H1 (cell line): ENCODE measurements around the gene ZBTB20. TPM values are rescaled to one million over a fixed set of nuclear protein-coding genes. Genes with fewer than 3 reads are reported as not detected.

ENCODE experiments used
- CREB1 ChIP-seq: IDR thresholded peaks from 2 replicates; pipeline ENCODE4 v1.6.1; 2012; ENCODE audit warnings: inconsistent platforms
- KDM5A ChIP-seq: fragments of 200-600 bp; IDR thresholded peaks from 2 replicates; pipeline ENCODE4 v1.7.1; 2012; ENCODE audit warnings: mild to moderate bottlenecking, low read length, inconsistent platforms, mixed read lengths
- POLR2A ChIP-seq, 2 experiments: IDR thresholded peaks; 1 replicate in 1 of 2; 2 replicates in 1 of 2; pipeline ENCODE4 v1.6.1; 2011; ENCODE audit warnings: low read depth in 2 of 2, low read length in 2 of 2, mild to moderate bottlenecking in 2 of 2; ENCODE audit errors: control extremely low read depth in 1 of 2
- RXRA ChIP-seq: IDR thresholded peaks from 2 replicates; pipeline ENCODE4 v1.6.1; 2011; ENCODE audit warnings: low read depth, mild to moderate bottlenecking, low read length, moderate library complexity; ENCODE audit not compliant: insufficient read depth
- SUZ12 ChIP-seq: fragments of 200-600 bp; sonication (generic); IDR thresholded peaks from 2 replicates; pipeline ENCODE4 v1.6.1; 2012; ENCODE audit warnings: mild to moderate bottlenecking, inconsistent platforms, low read length, moderate library complexity, mixed read lengths
- TEAD4 ChIP-seq: IDR thresholded peaks from 2 replicates; pipeline ENCODE4 v1.6.1; 2012; ENCODE audit warnings: low read depth, low read length, inconsistent platforms, mixed read lengths
- polyA plus RNA-seq, 7 experiments: library from polyadenylated mRNA; depleted of rRNA in 3 of 7; stranded (reverse) in 5 of 7; unstranded in 2 of 7; fragments of >200 nt in 5 of 7; fragments of 200-250 nt in 2 of 7; gene quantifications; 1 replicate in 5 of 7; 2 replicates in 1 of 7; 4 replicates in 1 of 7; pipeline versions ENCODE4 v1.2.1 to v1.2.3, GENCODE V29; 2011 to 2013; ENCODE audit warnings: missing spikeins in 2 of 7, mixed read lengths in 2 of 7
- total RNA-seq: library from RNA; stranded (reverse); fragmentation: NEBNext Ultra II Directional; extraction: Animal tissue kit (Norgen Biotek cat#: 25700); gene quantifications from 2 replicates; pipeline ENCODE4 v1.2.1, GENCODE V29; 2021
- TF ChIP-seq, protein P1 (sequence below): IDR thresholded peaks from 2 replicates; pipeline ENCODE4 v1.6.1; 2011; ENCODE audit warnings: low read depth, mild to moderate bottlenecking, low read length; ENCODE audit not compliant: insufficient read depth

The ZBTB20 gene
- total and polyA plus RNA-seq, 2 of the 8 experiments (the other 6 are each of a cell fraction or from before 2014, with no cell fraction given) = 0.35 to 1.3 TPM

DNA sequence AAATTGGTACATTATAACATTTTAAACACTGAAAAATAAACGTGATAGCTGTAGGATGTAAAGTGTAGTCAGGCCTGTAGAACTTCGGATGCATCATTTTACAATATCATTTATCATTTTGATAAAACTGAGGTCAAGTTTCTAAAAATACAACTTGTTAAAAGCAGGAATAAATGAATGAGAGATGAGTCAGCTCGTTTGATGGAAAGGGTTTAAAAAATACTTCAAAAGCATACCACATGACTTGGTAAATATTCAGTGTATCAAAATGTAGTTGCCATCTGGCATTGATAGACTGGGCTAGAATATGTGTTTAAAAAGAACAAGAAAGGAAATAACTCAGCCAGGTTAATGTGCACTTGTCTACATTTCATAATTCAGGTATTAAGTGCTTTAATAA lies 496.3 kb downstream of the ZBTB20 start (continued):
- TF ChIP-seq, protein P1, sequence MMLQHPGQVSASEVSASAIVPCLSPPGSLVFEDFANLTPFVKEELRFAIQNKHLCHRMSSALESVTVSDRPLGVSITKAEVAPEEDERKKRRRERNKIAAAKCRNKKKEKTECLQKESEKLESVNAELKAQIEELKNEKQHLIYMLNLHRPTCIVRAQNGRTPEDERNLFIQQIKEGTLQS = no peak
- TF ChIP-seq CREB1 (no peak), TEAD4 (no peak), KDM5A (no peak), SUZ12 (no peak), POLR2A (IDR thresholded peaks at IDR 0.05; ENCODE audit: control extremely low read depth in 1 of 2, low read depth in 2 of 2, low read length in 2 of 2) (no peak), RXRA (no peak)
